ENCODE results near the gene PSMC4. TPM values are rescaled to one million over a fixed set of nuclear protein-coding genes. Genes with fewer than 3 reads are reported as not detected.
"Not testable (repeated sequence)": the region's sequence is repeated elsewhere in the genome, so short reads cannot be mapped to it uniquely, and the experiment has no call there.

Gene PSMC4
- total RNA-seq, 3 donors from 2014 or later: 279 to 293 (median 280) TPM

DNA sequence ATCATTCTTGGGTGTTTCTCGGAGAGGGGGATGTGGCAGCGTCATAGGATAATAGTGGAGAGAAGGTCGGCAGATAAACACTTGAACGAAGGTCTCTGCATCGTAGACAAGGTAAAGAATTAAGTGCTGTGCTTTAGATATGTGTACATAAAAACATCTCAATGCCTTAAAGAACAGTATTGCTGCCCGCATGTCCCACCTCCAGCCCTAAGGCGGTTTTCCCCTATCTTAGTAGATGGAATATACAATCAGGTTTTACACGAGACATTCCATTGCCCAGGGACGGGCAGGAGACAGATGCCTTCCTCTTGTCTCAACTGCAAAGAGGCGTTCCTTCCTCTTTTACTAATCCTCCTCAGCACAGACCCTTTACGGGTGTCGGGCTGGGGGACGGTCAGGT, 11.6 kb upstream of the PSMC4 start:
- not testable (repeated sequence) for H3K36me3 Mint-ChIP-seq (ENCODE audit: insufficient read depth); H3K9me3 Mint-ChIP-seq; H3K27me3 Mint-ChIP-seq (ENCODE audit: low read depth); DNase-seq; ATAC-seq
- H3K4me3 Mint-ChIP-seq: peak overlapping the region; percentile 55
- H3K4me1 Mint-ChIP-seq (ENCODE audit: low read depth): peaks cover 35% of the 10 kb centered on the region

DNA sequence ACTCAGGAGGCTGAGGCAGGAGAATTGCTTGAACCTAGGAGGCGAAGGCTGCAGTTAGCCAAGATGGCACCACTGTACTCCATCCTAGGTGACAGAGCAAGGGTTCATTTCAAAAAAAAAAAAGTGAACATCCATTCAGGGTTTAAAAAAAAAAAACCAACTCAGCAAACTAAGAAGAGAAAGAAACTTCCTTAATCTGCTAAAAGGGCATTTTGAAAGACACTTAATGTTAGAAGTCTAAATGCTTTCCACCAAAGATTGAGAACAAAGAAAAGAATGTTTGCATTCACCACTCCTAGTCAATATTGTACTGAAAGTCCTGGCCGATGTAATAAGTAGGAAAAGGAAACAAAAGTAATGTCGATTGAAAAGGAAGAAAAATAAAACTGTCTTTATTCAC, 7.1 kb upstream of the PSMC4 start:
- Mint-ChIP-seq H3K4me1 (ENCODE audit: low read depth) (peaks cover 32% of the 10 kb centered on the region), H3K36me3 (ENCODE audit: insufficient read depth) (no peaks in the 10 kb centered on the region), H3K9me3 (no peaks in the 10 kb centered on the region), H3K4me3 (no peak overlapping the region), H3K27me3 (ENCODE audit: low read depth) (no peaks in the 10 kb centered on the region)
- DNase-seq (no peak), ATAC-seq (no peak)

DNA sequence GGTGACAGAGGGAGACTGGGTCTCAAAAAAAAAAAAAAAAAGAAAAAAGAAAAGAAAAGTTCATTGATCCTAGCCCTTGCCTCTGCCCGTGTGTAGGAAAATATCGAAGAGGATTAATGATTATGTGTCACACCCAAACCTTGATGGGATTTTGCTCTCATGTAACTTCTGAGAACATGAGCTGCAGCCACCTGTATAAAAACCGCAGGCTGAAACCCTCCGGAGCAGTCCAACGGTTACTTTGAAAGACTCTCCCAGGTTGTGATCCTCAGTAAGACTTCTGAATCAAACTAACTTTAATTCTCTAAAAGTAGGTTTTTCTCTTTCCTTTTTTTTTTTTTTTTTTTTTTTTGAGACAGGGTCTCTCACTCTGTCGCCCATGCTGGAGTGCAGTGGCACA, 4.3 kb upstream of the PSMC4 start:
- Mint-ChIP-seq H3K36me3 (ENCODE audit: insufficient read depth) (peaks cover 4% of the 10 kb centered on the region), H3K4me1 (ENCODE audit: low read depth) (peaks cover 34% of the 10 kb centered on the region), H3K4me3 (no peak overlapping the region), H3K9me3 (no peaks in the 10 kb centered on the region), H3K27me3 (ENCODE audit: low read depth) (no peaks in the 10 kb centered on the region)
- no peak for ATAC-seq
- no peak for DNase-seq

DNA sequence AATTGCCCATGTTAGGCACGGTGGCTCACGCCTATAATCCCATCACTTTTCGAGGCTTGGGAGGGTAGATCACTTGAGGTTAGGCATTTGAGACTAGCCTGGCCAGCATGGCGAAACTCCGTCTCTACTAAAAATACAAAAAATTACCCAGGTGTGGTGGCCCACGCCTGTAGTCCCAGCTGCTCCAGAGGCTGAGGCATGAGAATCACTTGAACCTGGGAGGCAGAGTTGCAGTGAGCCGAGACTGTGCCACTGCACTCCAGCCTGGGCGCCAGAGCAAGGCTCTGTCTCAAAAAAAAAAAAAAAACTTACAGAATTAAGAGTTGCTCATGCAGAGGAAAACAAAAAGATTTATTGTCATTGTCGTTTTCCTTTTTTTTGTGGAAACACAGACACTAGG, 3.4 kb upstream of the PSMC4 start:
- H3K4me3 Mint-ChIP-seq: no peak overlapping the region
- DNase-seq (no peak), ATAC-seq (no peak)
- peaks cover 37% of the 10 kb centered on the region for H3K4me1 Mint-ChIP-seq (ENCODE audit: low read depth)
- no peaks in the 10 kb centered on the region for H3K27me3 Mint-ChIP-seq (ENCODE audit: low read depth)
- no peaks in the 10 kb centered on the region for H3K9me3 Mint-ChIP-seq
- H3K36me3 Mint-ChIP-seq (ENCODE audit: insufficient read depth): peaks cover 10% of the 10 kb centered on the region

DNA sequence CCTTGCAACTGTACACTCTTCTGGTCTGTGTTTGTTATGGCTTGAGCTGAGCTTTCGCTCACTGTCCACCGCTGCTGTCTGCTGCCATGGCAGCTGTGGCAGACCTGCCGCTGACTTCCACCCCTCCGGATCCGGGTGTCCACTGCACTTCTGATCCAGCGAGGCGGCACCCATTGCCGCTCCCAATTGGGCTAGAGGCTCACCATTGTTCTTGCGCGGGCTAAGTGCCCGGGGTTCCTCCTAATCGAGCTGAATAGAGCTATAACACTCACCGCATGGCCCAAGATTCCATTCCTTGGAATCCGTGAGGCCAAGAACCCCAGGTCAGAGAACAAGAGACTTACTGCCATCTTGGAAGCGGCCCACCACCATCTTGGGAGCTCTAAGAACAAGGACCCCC, 2.2 kb upstream of the PSMC4 start:
- ATAC-seq: no peak
- H3K36me3 Mint-ChIP-seq (ENCODE audit: insufficient read depth): peaks cover 17% of the 10 kb centered on the region

DNA sequence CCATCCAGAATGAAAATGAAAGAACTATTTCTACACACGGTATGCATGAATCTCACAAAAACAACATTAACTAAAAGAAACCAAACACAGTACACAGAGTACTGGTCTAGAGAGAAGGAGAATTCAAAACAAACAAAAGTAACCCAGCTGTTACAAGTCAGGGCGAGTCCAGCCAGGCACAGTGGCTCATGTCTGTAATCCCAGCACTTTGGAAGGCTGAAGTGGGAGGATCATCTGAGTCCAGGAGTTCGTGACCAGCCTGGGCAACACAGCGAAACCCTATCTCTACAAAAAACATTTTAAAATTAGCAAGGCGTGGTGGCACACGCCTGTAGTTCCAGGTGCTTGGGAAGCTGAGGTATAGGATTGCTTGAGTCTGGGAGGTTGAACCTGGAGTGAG, 1.7 kb upstream of the PSMC4 start:
- Mint-ChIP-seq H3K4me3 (peak overlapping the region; percentile 98), H3K27me3 (ENCODE audit: low read depth) (no peaks in the 10 kb centered on the region), H3K4me1 (ENCODE audit: low read depth) (peaks cover 41% of the 10 kb centered on the region), H3K36me3 (ENCODE audit: insufficient read depth) (peaks cover 19% of the 10 kb centered on the region), H3K9me3 (no peaks in the 10 kb centered on the region)
- ATAC-seq (no peak), DNase-seq (no peak)

More for the DNA sequence above, 2.2 kb upstream of the PSMC4 start:
- H3K4me3 Mint-ChIP-seq: peak overlapping the region; percentile 98
- no peaks in the 10 kb centered on the region for H3K9me3 Mint-ChIP-seq
- H3K27me3 Mint-ChIP-seq (ENCODE audit: low read depth): no peaks in the 10 kb centered on the region
- peaks cover 44% of the 10 kb centered on the region for H3K4me1 Mint-ChIP-seq (ENCODE audit: low read depth)
- DNase-seq: no peak

DNA sequence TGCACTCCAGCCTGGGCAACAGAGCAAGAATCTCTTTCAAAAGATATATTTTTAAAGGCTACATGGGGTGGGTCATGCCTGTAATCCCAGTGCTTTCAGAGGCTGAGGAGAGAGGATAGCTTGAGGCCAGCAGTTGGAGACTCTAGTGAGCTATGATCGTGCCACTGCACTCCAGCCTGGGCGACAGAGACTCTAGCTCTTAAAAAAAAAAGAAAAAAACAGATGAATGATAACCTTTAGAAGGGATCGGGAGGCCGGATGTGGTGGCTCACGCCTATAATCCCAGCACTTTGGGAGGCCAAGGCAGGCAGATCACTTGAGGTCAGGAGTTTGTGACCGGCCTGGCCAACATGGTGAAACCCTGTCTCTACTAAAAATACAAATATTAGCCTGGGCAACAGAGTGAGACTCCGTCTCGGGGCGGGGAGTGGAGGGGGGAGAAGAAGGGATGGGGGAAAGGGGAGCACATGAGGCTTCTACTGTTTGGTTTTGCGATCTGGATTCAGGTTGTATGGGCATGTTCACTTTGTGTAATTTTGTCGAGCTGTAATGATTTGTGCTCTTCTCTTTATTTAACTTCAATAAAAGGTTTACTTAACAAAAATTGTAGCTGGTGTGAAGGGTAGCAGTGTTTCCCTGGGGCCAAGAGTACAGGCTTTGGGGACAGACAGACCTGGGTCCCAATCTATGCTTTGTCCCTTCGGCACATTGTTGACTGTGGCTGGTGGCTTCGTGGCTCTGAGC, 1.1 kb upstream of the PSMC4 start:
- peaks cover 22% of the 10 kb centered on the region for H3K36me3 Mint-ChIP-seq (ENCODE audit: insufficient read depth)

DNA sequence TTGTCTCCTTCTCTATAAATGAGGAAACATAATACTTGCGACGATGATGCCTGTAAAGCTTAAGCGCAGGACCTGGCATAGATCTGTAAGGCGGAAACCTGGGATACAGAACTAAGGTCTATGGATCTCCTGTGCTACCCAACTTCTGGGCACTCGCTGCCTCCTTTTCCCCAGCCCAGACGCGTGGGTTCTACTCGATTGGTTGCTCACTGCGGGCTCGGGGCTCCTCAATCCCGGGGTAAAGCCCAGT, 615 bp upstream of the PSMC4 start:
- ATAC-seq: peak; percentile 33 to 37
- no peaks in the 10 kb centered on the region for H3K27me3 Mint-ChIP-seq (ENCODE audit: low read depth)
- H3K4me3 Mint-ChIP-seq: peak overlapping the region; percentile 98
- H3K36me3 Mint-ChIP-seq (ENCODE audit: insufficient read depth): peaks cover 25% of the 10 kb centered on the region
- H3K4me1 Mint-ChIP-seq (ENCODE audit: low read depth): peaks cover 41% of the 10 kb centered on the region
- H3K9me3 Mint-ChIP-seq: no peaks in the 10 kb centered on the region
- DNase-seq: no peak

More for the DNA sequence above, 1.1 kb upstream of the PSMC4 start:
- H3K4me1 Mint-ChIP-seq (ENCODE audit: low read depth): peaks cover 41% of the 10 kb centered on the region
- H3K27me3 Mint-ChIP-seq (ENCODE audit: low read depth): no peaks in the 10 kb centered on the region
- H3K9me3 Mint-ChIP-seq: no peaks in the 10 kb centered on the region
- peak overlapping the region; percentile 98 for H3K4me3 Mint-ChIP-seq
- no peak for ATAC-seq
- no peak for DNase-seq

DNA sequence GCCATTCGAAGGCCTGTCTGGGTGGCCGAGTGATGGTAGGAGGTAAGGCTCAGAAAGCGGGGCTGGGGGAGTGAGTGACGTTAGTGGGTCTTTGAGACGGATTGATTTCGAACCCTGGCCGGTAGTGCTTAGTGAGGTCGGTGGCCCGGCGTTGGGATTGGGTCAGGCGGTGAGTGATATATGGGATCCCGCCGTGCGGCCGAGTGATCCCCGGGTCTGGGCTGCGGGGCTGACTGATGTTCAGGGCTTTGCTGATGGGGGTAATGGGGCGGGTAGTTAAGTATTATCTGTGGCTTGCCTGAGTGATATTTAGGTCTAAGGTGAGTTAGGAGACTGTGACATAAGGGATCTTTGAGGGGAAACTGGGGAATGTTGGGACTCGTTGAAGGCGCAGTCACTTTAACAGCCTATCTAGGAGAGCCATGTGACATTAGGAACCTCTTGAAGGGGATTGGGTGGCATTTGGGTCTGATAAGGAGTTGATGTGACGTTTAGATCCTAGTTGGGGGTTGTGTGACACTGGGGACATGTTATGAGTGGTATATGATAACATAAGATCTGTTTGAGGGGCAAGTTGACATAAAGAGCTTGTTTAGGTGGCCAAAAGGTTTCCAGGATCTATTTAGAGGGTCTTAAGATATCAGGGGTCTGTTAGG, 543 bp downstream of the PSMC4 start:
- H3K4me1 Mint-ChIP-seq (ENCODE audit: low read depth): peaks cover 41% of the 10 kb centered on the region
- no peak for DNase-seq
- peak in 1 of 2 donors; percentile 1 for ATAC-seq
- H3K27me3 Mint-ChIP-seq (ENCODE audit: low read depth): no peaks in the 10 kb centered on the region
- H3K36me3 Mint-ChIP-seq (ENCODE audit: insufficient read depth): peaks cover 30% of the 10 kb centered on the region
- H3K4me3 Mint-ChIP-seq: peak overlapping the region; percentile 98
- H3K9me3 Mint-ChIP-seq: no peaks in the 10 kb centered on the region

DNA sequence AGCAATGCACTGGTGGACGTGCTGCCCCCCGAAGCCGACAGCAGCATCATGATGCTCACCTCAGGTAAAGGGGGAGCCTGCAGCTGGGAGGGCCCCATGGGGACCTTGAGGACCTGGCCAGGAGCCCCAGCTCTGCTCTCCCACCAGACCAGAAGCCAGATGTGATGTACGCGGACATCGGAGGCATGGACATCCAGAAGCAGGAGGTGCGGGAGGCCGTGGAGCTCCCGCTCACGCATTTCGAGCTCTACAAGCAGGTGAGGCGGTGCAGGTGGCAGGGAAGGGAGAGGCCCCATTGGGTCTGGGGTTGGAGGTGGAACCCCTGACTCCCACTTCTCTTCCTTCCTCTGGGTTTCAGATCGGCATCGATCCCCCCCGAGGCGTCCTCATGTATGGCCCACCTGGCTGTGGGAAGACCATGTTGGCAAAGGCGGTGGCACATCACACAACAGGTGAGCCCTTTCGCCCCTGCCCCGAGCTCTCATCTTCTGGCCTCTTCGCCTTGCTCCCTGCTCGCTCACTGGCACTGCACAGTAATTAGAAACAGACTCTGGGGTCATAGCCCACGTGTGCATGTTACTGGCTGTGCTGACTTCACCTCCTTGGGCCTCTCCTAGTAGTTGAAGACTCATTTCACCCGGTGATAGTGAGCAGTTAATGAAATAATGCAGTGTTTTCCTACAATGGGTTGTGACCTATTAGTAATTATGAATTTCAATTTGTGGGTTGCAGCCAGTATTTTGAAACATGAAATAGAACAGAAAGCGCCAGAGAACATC, 3.6 kb downstream of the PSMC4 start:
- ATAC-seq: no peak
- Mint-ChIP-seq H3K27me3 (ENCODE audit: low read depth) (no peaks in the 10 kb centered on the region), H3K4me3 (no peak overlapping the region), H3K4me1 (ENCODE audit: low read depth) (peaks cover 27% of the 10 kb centered on the region), H3K36me3 (ENCODE audit: insufficient read depth) (peaks cover 44% of the 10 kb centered on the region), H3K9me3 (no peaks in the 10 kb centered on the region)
- no peak for DNase-seq

DNA sequence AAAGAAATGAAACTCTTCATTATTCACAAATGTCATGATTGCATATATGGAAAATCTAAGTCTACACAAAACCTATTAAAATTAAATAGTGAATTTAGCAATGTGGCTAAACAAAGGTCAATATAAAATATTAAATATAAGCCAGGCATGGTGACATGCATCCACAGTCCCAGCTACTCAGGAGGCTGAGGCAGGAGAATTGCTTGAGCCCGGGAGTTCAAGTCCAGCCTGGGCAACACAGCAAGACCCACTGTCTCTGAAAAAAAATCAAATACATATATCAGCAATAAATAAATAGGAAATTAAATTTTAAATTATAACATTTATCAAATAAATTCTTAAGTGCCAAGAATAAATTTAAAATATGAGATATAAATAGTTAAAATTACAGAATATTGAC, 11.9 kb downstream of the PSMC4 start:
- DNase-seq (no peak), ATAC-seq (no peak)
- H3K36me3 Mint-ChIP-seq (ENCODE audit: insufficient read depth): peaks cover 55% of the 10 kb centered on the region
- H3K4me3 Mint-ChIP-seq: no peak overlapping the region
- no peaks in the 10 kb centered on the region for H3K4me1 Mint-ChIP-seq (ENCODE audit: low read depth)
- peaks cover 37% of the 10 kb centered on the region for H3K9me3 Mint-ChIP-seq
- H3K27me3 Mint-ChIP-seq (ENCODE audit: low read depth): no peaks in the 10 kb centered on the region

DNA sequence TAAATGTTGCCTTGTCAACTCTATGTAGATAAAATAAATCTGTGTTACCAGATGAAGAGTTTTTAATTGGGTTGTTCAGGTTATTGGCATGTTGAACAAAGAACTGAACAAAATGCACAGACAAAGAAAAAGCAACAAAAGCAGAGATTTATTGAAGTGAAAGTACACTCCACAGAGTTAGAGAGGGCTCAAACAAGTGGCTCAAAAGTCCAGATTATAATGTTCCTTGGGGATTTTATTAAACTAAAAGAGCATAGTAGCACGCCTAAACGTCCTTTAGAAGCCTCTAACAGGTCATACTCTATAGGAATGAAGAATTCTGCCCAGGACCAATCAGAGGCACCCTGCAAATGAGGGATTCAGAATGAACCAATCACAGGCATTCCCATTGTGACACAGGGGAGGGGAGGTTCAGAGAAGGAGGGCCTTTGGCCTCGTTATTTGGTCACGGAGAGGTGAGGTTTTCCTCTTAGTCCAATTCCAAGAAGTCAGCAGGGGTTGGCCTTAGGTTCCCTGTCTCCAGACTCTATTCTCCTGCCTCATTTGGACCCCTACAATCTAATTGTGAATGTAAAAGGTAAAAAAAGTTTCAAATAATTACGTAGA, 12.8 kb downstream of the PSMC4 start:
- no peak for DNase-seq
- Mint-ChIP-seq H3K4me1 (ENCODE audit: low read depth) (peaks cover under 1% of the 10 kb centered on the region), H3K36me3 (ENCODE audit: insufficient read depth) (peaks cover 49% of the 10 kb centered on the region), H3K4me3 (no peak overlapping the region), H3K27me3 (ENCODE audit: low read depth) (no peaks in the 10 kb centered on the region), H3K9me3 (peaks cover 37% of the 10 kb centered on the region)
- no peak for ATAC-seq

DNA sequence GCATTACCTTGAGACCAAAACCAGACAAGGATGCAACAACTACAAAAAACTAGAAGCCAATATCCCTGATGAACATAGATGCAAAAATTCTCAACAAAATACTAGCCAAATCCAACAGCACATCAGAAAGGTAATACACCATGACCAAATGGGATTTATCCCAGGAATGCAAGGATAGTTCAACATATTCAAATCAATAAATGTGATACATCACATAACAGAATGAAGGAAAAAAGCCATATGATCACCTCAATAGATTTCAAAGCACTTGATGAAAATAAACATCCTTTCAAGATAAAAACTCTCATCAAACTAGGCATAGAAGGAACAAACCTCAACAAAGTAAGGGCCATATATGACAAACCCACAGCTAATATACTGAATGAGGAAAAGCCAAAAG, 15.7 kb downstream of the PSMC4 start:
- DNase-seq (no peak), ATAC-seq (no peak)
- H3K36me3 Mint-ChIP-seq (ENCODE audit: insufficient read depth): peaks cover 39% of the 10 kb centered on the region
- H3K4me1 Mint-ChIP-seq (ENCODE audit: low read depth): peaks cover 18% of the 10 kb centered on the region
- peaks cover 37% of the 10 kb centered on the region for H3K9me3 Mint-ChIP-seq
- H3K4me3 Mint-ChIP-seq: no peak overlapping the region
- H3K27me3 Mint-ChIP-seq (ENCODE audit: low read depth): no peaks in the 10 kb centered on the region

DNA sequence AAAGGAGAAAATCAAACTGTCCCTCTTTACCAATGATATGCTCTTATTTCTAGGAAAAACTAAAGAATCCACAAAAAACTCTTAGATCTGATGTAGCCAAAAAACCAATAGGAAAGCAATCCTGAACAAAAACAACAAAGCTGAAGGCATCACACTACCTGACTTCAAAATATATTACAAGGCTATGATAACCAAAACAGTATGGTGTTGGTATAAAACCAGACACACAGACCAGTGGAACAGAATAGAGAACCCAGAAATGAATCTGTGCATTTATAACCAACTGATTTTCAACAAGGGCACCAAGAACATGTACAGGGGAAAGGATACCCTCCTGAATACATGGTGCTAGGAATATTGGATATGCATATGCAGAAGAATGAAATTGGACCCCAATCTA, 16.2 kb downstream of the PSMC4 start:
- Mint-ChIP-seq H3K4me3 (no peak overlapping the region), H3K36me3 (ENCODE audit: insufficient read depth) (peaks cover 39% of the 10 kb centered on the region), H3K4me1 (ENCODE audit: low read depth) (peaks cover 20% of the 10 kb centered on the region), H3K27me3 (ENCODE audit: low read depth) (no peaks in the 10 kb centered on the region), H3K9me3 (peaks cover 37% of the 10 kb centered on the region)
- ATAC-seq (no peak), DNase-seq (no peak)
